ENCODE measurements around the gene SH3RF3.
"Not testable (repeated sequence)": the region's sequence is repeated elsewhere in the genome, so short reads cannot be mapped to it uniquely, and the experiment has no call there.

SH3RF3 gene

DNA sequence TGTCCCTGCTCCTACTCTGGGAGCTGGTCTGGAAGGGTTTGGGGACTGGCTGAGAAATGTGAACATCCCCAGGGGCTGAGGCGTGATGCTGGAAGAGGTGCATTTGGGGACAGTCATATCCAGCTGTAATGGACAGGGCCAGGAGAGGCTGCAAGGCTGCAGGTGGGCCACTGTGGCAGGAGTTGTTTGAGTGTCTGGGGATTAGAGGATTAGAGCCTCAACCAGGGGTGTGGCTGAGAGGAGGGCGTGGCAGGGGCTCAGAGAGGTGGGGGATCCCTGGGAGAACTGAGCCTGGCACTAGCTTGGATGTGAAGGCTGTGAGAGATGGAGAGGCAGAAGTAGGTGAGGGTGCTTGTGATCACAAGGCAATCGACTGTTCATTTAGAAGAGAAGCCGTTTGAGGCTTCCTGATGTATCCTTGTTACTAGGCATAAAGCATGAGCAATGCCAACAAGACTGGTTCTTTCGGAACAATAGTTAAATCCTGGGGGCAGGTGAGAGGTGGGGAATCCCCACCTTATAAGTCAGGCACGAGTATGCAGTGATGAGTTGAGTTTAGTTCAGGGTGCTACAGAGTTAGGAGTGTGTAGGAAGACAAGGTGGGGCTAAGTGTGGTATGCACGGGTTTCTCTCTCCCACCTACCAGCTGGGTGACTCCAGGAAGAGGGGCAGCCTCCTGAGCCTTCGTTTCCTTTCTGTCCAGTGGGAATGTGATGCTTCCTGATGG is 31.9 kb downstream of the SH3RF3 start:
- no peak for DNase-seq

DNA sequence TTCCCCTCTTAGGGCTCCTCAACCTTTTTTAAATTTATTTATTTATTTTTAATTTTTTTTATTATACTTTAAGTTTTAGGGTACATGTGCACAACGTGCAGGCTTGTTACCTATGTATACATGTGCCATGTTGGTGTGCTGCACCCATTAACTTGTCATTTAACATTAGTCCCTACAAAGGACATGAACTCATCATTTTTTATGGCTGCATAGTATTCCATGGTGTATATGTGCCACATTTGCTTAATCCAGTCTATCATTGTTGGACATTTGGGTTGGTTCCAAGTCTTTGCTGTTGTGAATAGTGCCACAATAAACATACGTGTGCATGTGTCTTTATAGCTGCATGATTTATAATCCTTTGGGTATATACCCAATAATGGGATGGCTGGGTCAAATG is 33.4 kb downstream of the SH3RF3 start:
- DNase-seq, result not testable (repeated sequence)

DNA sequence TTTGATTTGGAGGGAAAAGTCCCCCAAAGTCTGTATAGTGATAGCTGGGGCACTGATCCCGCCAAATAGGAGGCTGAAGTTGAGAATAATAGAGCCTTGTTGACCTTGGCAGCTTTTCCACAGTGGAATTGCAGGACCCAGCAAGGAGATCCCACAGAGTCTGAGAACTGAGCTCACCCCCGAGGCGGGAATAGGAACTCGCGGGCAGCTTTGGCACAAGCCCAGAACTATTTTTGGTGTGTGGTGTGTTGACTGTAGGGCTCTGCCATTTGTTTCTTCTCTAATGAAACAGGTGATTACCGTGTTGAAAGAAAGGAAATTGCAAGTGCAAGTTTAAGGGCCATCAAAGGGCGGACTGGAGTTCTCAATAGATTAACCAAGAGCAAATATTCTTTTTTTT is 34.0 kb downstream of the SH3RF3 start:
- no peak for DNase-seq

DNA sequence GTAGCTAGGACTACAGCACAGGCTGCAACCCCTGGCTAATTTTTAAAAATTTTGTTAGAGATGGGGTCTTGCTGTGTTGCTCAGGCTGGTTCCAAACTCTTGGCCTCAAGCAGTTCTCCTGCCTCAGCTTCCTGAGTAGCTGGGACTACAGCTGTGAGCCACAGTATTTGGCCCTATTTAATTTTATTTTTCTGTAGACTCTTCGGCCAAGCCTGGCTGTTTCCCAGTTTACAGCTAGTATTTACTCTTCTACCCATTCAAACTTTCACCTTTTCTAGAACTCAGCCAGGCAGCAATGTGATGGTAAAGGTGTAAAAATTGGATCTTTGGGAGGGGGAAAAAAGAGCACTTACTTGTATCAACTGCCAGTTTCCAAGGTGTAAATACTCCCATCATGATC is 35.3 kb downstream of the SH3RF3 start:
- no peak for DNase-seq

DNA sequence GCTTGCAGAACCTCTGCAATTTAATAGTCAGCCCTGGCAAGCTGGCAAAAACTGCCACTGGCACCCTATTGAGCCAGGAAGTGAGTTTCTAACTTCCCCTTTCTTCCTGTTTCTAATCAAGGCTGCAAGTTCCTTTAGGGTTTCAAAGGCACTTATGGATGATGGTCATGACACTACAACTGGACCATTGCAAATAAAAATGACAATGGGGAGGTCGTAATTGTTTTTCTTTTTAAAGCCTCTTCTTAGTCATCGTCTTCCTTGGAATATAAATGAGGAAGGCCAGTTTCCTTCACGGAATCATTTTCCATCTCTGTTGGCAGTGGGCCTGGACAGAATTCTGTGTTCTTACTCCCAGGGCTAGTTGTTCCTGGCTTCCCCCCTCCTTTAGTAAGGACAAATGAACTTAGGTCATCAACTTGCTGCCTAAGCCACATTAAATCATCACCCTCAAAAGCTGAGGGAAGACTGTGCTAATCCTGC is 35.8 kb downstream of the SH3RF3 start:
- DNase-seq, result no peak

DNA sequence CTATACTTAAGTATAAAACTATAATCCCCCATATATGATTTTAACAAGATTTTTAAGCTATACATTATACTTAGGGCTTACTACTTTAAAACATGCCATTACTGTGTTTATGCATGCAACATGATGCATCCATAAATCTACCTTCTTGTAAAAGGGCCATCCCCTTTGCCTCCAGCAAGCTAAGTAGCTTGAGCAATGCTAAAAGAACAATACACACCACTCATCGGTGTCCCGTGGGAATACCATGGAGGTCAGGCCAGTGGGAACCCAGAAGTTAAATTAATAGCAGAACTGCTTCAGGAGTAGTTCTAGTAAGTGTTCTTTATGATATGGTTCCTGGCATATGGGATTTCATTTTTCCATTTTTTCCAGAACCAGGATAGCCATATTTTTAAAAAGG is 37.8 kb downstream of the SH3RF3 start:
- DNase-seq, result no peak

DNA sequence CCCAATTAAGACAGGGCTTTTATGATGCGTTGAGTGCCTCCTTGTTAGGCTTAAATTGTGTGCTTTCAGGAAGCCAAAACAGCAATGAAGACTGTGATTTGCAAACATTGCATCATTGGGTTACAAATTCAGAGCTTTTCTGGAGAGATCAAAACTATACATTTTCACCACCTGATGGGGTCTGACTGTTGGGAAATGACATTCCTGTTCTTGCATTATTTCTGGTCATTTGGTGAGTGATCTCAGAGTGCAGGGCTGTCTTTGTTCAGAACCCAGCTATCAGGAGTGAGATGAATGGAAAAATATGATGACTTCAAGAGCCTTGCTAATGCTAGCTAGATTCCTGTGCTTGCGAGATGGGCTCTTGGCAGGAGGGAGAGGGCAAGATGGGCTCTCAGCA is 39.1 kb downstream of the SH3RF3 start:
- no peak for DNase-seq

DNA sequence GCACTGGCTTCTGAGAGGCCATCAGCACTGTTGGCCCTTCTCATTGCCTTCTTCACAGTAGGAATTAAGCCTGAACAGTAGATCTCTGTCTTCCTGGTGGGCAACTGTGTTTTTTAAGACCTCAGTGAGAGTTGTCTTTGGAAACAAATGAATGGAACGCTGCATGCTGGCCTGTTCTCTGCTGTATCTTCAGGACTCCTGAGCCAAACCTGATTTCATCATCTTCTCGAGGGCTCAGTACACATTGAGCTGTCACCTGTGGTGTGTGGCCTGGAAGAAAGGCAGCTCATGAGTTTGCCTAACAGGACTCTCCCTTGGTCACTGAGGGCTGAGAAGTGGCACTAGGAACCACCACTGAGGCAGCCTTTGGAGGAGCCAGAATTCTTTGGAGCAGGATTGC is 39.7 kb downstream of the SH3RF3 start:
- no peak for DNase-seq

DNA sequence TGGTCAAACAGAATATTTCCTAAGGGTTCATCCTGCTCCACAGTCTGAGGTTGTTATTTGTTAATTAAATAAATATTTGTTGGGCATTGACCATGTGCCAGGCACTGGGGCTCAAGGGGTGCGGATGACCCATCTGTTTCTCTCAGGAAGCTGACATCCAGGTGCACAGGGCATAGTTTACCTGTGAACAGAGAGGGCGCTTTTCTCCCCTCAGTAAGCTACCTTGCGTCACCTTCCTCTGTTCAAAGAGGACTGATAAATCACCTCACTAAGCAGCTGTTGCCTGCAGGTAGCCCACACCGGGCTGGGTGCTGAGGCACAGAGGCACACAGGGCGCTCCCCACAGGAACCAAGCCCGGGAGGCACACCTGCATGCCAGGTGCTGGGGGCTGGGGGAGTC is 41.6 kb downstream of the SH3RF3 start:
- no peak for DNase-seq

DNA sequence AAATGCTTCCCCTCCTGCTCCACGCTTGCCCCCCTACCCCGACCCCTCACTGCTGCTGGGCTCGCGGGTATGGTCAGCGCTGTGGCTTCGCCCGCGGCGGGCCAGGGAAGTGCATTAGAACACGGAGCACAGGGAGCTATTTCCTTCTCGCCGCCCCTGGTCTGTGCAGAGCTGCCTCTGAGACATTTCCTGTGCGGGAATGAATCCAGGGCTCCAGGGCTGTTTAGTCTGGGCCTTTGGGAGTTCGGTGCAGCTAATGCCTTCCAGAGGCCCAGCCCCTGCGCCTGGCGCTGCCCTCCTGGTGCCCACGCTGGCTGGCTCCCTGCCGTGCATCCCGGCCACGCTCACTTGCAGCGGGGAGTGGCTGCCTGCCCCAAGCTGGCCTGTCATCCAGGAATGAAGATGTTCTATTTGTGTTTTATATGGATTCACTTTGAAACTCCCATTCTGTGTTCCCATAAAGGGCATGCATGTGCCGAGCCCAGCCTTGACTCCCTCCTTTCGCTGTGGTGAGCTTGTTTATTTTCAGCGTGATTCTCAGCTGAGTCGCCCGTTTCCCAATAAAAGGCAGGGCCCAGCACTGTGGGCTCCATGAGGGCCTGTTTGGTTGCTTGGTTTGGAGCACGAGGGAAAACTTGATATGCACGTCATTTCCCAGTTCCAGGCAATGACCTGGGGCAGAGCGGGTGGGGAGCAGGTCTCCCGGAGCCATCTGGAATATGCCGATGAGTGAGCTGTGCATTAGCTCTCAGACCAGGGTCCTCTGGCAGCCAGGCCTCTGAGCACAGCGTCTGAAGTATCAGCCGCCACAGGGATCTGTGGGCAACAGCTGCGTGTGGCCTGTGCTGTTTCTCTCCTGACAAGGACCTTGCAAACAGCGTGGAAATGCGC is 42.7 kb downstream of the SH3RF3 start:
- DNase-seq, result no peak

DNA sequence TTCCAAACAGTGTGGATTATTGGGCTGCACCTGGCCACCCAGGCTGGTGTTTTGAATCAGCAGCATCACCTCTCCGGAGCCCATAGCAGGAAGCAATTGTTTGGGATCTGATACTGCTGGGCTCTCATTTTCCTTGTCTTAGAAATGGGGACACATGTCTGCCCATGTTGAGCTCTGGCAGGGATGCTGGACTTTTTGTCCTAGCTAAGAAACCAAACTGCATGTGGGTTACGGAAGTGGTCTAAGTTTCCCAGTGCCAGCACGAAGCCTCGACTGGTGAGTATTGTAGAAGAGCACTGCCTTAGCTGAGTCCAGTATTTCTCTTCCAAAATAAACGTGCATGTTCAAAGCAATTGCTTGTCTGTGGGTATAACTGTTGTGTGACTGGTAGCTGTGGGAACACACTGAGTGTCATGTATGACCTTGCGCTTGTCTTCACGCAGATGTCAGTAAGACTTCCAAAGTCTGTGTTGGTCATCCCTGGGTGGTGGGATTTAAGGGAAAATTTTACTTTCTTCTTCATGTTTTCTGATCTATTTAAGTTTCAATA is 43.6 kb downstream of the SH3RF3 start:
- no peak for DNase-seq

DNA sequence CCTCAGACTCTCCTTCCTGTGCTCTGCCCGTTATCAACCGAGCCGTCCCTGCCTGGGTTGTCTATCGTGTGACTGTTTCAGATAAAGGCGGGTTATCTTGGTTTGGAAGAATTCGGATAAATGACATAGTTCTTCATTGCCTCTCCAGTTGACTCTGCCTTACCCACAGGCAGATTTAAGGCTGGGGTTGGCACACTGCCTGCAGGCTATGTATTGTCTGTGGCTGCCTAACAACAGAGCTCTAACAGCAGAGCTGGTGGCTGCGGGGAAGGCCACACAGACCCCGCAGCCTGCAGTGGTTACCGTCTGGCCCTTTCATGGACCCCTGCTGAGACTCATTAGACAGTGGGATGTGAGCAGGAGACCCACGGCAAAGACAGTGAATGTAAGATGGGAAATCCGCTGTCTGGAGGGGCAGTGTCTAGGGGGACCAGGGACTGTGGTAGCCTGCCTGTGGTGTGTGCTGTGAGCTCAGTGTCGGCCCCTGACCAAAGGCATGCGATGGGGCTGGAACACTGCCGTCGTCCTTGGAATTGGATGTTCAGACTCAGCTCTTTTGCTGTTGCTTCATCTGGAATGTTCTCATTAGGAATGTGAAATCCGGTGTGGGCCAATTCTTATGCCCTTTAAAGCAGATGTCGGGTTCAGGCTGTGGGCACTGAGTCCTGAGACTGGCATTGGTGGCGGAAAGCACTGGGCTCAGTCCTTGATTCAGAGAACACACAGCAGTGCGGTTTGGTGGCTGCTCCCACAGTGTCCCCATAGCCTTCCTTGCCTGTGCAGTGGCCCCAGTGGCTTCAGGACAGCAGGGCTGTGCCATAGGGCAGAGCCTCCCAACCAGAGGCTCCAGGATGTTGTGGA is 44.5 kb downstream of the SH3RF3 start:
- no peak for DNase-seq

DNA sequence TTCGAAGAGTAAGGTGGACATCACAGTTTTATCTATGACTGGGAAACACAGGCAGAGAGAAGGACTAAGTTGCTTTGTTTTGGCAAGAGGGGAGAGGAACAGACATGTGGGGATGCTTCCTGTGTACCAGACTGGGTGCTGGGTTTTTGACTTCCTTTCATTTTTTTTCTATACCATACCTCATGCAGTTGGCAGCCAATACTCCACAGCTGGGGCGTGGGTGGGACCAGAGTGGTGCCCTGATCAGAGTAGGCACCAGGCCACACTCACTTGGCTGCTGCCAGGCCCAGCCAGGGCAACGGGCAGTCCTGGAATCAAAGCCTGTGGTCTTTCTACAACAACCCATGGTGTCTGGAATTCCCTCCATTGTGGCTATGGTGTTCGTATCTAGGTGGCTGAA is 45.2 kb downstream of the SH3RF3 start:
- DNase-seq, result no peak

DNA sequence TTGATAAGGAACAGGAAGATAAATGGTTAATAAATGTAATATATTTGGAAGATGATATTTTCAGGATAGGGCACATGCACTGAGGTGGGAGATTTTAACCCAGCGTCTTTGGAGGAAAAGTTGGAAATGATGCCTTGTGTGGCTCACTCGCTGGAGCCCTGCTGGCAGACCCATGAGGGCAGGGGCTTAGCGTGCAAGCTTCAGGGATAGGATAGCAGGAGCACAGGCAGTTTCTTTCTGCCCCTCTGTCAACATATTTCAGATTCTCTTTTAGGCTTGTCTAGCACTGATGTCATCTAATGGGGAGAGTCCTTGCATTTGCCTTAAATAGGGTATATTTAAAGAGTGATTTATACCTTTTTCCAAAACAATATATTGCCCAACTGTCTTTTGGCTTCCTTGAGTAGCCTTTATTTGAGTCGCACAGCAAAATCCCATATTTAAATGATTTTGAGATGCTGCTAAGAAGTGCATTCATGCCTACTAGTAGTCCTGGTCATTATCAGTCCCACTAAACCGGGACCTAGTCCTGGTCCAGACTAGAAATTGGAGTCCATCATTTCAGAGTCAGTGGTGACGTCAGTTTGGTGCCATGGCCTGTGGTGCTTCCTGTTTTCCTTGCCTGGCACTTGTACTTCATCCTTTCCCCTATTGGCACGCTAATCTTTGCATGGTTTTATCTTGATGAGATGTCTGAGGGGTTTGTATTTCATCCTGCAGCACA is 45.8 kb downstream of the SH3RF3 start:
- DNase-seq, result no peak

DNA sequence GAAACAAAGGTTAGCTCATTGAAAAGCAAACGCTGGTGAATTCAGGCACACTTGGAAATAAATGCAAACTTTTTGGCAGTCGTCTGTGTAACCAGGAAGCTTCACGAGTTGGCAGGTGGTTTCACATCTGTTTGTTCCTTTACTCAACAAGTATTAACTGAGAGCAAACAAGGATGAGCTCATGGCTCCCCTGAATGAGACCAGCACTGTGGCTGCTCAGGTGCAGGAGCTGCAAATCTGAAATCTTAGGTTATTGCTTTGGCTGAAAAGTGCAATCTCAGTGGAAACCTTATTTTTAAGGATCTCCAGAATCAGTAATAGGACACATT is 46.3 kb downstream of the SH3RF3 start:
- no peak for DNase-seq

DNA sequence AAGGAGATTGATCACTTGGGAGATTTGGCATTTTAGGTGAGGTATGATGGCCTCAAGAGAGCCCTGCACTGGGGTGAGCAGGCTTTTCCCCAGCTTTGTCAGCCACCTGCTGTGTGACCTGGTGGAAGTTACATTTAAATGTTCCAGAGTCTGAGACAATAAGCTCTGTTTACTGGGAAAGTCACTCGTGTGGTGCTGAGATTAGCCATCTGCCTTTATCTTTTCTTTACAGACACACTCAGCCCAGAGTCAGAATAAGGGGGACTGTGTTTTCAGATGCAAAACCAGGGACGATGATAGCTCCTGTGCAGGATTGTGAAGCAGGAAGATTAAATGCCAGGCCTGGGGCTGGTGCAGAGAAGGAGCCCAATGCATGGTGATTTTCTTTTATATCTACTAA is 47.9 kb downstream of the SH3RF3 start:
- DNase-seq, result no peak

DNA sequence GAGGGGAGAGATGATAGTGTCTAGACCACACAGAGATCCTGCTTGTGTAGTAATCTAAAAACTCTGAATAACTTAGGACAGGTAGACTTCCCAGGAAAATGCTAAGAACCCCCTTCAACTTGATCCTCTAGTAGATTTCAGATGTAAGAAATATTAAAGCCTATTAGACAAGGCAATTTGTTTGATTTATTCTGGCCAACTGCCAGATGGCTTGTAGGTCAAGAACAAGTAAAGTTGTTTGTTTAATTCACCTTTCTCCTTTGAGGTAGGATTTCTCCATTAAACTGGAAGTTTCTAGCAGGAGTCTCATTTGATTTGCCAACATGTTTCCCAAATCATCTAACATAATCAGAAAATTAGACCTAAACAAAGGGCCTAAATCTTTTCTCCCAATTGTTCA is 48.6 kb downstream of the SH3RF3 start:
- DNase-seq, result no peak

DNA sequence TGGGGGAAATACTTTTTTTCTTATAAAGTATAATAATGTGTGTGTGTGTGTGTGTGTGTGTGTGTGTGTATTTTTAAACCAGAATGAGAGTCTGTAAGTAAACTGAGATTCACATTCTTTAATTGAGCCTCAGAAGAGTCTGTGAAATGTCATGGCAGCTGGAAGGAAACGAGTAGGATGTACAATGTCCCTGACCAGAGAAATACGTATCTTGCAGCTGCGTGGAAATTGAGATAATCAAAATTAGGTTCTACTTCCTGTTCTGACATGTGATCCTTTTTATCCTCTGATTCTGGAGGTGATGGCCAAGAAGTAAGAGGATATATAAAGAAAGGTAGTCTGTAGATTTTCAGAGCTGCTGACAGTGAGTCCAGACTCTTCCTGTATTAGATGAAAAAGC is 50.0 kb downstream of the SH3RF3 start:
- no peak for DNase-seq

DNA sequence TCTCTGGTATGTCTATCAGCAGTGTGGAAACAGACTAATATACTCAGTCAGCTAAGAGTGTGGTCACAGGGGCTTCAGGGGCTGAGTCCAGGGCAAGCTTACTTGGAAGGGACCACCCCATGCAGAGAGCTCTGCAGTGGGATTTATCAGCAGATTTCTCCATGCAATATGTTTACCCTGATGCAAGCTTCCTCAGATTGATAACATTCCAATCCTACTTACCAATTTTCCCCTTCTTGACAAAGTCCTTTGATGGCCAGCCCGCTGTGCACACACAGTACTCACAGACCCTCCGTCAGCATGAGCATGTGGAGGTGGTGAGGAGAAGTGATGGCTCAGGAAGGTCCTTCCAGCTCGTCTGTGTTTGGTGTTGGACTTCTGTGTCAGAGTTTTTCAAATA is 51.8 kb downstream of the SH3RF3 start:
- no peak for DNase-seq

DNA sequence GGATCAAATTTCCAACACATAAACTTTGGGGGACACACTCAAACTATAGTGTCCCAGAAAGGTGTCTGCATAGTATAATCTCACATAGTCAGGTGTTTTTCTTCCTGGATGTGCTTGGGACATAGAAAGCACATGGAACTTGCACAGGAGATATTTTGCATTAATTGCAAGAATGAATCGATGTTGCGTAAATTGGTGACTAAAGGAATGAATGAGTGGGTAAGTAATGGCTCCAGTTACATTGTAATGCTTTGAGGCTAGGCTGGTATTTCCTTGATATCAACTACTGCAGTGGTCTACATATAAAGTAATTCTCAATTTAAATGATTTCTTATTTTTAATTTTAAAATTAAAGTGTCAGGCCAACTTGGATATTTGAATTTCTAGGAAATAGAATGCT is 53.4 kb downstream of the SH3RF3 start:
- DNase-seq, result no peak

DNA sequence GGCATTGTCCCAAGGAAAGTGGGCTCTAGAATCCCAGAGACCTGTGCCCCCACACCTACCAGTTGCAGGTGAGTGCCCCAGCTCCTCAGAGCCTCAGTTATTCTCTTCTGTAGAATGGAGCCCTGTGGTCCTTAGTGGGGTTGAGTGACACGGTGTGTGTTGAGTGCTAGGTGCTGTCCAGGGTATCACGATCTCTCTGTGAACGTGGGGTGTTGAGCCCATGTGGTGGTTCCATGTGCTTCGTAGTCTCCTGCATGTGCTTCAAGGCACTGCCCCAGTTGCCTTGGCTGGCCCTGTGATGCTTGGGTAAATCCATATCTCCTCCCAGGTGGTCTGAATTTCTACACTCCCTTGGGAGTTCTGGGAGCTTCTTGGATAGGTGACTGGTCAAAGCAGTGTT is 54.9 kb downstream of the SH3RF3 start:
- no peak for DNase-seq

DNA sequence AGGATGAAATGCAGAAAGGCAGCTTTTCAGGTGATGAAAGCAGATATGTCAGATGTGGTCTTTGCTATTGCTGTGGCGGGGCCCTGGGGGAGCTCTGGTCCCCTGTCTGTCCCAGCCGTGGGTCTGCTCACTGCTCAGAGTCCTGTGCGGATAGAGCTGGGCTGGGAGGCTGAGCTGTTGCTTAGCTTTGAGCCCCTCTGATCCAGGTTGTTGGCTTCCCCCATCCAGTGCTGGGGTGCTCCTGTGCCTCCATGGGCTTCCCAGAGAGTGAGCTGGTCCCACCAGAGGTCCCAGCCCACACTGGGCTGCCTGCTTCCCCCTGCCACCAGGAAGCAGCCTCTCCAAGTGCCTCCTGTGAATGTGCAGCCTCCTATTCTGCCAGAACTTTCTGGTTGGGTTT is 55.4 kb downstream of the SH3RF3 start:
- no peak for DNase-seq

DNA sequence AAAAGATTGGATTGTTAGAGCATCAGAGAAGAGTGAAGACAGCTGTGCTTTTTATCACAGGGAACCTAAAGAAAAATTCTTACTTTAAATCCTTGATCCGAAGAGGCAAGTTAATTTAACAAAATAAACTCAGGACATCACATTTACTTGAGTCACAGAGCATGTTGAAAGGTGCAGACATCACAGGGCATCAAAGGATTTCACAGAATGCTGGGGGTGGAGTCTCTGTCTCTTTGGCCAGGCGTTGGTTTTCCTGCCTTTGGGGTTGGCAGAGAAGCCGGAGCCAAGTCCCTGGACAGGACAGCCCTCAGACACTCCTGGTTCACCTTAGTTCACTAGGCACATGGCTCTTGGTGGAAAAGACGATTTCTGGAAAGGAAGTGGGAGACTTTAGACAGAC is 56.3 kb downstream of the SH3RF3 start:
- no peak for DNase-seq

All from CD4-positive, alpha-beta T cell treated with Interleukin-21 for 1 hour (primary cell).